ENCODE results near the gene SNTG2.
"Not testable (repeated sequence)": the region's sequence is repeated elsewhere in the genome, so short reads cannot be mapped to it uniquely, and the experiment has no call there.

SNTG2 gene

GRCh38 chr2:950080-950966 is at the start of gene SNTG2:
Gene SNTG2 (plus strand): TSS chr2:950849. CDS start chr2:950997, 148 bp downstream.
- DNase-seq: no peak

DNA sequence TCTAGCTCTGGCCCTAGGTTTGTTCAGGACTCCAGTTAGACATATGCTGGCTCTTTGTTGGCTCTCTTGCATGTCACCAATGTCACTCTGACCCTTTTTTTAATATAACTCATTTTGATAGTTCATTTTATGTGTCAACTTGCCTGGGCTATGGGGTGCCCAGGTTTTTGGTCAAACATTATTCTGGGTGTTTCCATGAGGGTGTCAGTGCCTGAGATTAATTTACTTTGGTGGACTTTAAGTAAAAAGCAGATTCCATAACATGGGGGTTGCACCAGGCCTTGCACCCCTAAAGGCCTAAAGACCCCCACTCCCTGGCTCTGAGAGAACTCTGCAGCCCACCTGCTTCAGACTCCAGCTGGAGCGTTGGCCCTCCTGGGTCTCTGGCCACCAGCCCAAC is 48.1 kb upstream of the SNTG2 start:
- no peak for DNase-seq

DNA sequence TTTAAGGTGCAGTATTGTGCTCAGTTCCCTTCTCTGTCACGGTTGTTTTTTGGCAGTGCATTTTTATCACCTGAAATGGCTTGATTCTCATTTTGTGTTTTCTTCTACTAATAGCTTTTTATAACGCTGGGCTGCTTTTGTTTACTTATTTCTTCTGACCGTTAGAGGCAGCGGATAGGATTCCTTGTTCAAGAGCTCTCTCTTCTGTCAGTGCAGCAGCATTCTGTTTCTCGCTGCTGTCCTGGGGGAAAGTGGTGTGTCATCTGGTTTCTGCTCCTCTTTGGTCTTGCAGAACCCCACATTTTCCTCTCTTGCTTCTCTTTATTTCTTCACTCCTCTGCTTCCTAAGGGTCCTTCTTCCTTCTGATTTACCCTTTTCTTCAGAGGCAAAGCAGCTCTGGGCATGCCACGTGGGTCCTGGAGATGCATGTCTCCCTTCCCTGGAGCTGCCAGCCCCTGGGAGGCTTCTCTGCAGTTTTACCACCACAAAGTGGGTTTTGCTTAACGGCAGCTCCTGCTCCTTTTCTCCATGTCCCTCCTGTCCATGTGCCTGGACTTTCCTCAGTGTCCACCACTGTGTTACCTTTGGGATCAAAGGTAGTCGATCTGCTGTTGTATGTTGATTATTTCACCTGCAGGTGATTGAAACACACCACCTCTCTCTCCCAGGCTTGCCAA is 47.3 kb upstream of the SNTG2 start:
- peak; percentile 13 for DNase-seq

DNA sequence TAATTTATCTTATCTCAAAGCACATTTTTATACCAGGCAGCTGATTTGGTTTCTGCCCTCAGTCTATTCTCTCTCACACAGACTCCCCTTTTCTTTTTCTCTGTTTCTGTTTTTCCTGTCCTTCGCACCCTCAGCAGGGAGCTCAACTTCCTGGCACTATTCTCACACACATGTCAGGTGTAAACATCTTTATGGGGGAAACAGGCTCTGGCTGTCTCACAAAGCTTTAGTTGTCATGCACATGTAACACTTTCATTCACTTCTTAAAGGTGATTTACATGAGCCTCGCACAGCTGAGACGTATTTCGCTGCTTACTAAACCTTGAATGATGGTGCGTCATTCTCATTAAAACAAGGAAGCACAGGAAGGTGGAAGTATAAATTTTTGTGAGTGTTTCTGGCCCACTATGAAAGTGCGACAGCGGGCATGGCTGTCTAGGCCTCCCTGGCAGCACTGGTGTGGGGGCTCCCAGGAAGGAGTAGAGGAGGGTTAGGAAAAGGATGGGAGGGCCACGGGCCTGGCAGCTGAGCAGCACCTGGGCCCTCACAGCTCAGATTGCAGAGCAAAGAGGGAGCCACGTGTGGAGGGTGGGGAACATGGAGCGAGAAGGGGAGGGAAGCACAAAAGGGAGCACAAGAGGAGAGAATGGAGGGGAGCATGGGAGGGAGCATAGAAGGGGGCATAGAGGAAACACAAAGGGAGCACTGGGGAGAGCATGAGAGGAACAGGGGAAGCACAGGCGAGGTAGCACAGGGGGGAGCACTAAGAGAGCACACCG is 46.2 kb upstream of the SNTG2 start:
- DNase-seq: peak; percentile 2

DNA sequence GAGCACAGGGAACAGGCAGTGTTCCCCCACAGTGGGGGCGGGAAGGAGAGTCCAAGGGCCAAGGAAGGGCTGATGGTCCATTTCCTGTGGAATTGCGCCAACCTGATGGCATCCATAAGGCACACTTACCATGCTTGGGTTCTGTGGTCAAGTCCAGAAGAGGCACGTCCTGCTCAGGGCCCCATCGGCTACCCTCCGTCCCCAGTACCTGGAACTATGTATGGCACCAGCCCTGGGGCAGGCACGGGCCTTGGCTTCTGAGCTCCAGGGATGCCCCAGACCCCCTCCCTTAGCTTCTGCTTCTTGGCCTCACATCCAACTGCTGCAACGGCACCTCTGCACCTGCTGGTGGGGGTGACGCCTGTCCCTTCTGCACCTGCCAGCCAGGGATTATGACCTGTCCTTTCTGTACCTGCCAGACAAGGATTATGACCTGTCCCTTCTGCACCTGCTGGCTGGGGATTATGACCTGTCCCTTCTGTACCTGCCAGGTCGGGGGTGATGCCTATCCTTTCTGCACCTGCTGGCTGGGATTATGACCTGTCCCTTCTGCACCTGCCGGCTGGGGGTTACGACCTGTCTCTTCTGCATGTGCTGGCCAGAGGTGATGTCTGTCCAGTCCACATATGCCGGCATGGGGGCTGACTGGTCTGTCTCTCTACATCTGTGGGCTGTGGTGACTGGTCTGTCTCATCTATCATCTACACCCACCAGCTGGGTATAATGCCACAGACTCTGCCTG is 45.4 kb upstream of the SNTG2 start:
- no peak for DNase-seq

- peak; percentile 1 for DNase-seq
Observed at GRCh38 chr2:905833-906140, 44.9 kb upstream of the SNTG2 start.

DNA sequence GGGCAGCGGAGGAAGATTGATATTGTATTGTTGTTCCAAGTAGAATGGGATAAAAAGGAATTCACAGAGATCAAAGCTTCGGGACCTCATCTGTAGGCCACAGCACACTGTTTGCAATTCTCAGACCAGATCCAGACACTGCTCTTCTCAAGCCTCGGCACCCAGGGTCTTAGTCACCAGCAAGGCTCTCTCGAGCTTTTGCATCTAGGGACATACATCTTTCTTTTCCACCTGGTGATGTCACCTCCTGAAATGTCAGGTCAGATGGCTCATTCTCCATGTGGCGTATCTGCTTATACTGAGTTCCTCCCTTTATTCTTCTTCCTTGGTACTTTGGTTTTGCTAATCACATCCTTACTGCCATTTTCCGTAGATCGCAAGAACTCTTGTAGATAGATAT is 42.9 kb upstream of the SNTG2 start:
- DNase-seq: no peak

GRCh38 chr2:908568-908967 is 42.1 kb upstream of the SNTG2 start:
- DNase-seq: no peak

- DNase-seq: not testable (repeated sequence)
Observed at GRCh38 chr2:909764-910379, 40.8 kb upstream of the SNTG2 start.

DNA sequence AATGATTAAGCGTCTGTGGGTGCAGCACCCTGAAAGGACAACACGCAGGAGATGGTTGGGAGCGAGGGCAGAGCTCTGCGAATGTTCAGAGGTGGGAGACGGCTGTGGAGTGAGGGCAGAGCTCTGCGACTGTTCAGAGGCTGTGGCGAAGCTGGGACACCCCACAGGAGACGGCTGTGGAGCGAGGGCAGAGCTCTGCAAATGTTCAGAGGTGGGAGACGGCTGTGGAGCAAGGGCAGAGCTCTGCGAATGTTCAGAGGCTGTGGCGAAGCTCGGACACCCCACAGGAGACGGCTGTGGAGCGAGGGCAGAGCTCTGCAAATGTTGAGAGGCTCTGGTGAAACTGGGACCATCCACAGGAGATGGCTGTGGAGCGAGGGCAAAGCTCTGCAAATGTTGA is 40.0 kb upstream of the SNTG2 start:
- no peak for DNase-seq

DNA sequence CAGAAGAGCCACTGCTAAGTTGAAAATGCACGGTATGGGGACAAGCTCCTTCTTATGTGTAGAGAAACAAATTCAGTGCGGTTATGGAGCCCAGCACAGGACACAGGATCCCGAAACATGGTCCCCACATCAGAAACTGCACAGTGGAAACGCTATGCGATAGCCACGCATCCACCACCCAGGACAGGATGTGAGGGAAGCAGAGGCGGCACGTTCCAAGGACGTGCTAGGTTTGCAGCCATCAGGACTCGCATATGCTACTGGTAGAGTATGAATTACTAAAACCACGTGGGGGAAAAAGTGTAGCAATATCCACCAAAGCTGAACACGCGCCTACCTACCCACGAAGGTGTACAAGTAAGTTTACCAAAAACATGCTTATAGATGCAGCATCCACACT is 34.7 kb upstream of the SNTG2 start:
- DNase-seq: no peak

- no peak for DNase-seq
Observed at GRCh38 chr2:916935-917334, 33.7 kb upstream of the SNTG2 start.

DNA sequence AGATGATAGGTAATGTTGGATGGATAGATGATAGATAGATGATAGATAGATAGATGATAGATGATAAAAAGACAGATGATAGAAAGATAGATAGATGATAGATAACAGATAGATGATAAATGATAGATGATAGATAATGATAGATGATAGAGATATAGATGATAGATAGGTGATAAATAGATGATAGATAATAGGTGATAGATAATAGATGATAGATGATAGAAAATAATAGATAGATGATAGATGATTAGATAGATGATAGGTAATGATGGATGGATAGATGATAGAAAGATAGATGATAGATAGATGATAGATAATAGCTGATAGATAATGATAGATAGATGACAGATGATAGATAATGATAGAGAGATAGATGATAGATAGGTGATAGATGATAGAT is 31.0 kb upstream of the SNTG2 start:
- no peak for DNase-seq

- DNase-seq: no peak
Observed at GRCh38 chr2:920573-920972, 30.1 kb upstream of the SNTG2 start.

DNA sequence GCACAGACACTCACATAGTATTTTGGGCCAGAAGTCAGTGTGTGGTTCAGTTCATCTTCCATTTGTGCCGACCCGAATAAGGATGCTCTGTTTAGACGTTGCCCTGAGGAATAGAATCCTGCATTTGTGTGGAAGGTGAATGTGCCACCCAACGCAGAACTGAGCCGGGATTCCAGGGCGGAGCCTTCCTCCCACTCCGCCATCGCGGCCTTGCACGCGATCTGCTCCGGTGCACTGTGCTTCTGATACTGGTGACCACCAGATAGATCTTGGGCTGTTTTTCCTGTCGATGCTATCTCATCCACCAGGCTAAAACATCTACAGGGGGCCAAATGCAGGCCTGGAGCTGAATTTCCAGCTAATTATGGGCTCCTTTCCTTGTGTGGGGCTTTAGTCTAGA is 29.6 kb upstream of the SNTG2 start:
- DNase-seq: no peak

GRCh38 chr2:922185-922584 is 28.5 kb upstream of the SNTG2 start:
- no peak for DNase-seq

DNA sequence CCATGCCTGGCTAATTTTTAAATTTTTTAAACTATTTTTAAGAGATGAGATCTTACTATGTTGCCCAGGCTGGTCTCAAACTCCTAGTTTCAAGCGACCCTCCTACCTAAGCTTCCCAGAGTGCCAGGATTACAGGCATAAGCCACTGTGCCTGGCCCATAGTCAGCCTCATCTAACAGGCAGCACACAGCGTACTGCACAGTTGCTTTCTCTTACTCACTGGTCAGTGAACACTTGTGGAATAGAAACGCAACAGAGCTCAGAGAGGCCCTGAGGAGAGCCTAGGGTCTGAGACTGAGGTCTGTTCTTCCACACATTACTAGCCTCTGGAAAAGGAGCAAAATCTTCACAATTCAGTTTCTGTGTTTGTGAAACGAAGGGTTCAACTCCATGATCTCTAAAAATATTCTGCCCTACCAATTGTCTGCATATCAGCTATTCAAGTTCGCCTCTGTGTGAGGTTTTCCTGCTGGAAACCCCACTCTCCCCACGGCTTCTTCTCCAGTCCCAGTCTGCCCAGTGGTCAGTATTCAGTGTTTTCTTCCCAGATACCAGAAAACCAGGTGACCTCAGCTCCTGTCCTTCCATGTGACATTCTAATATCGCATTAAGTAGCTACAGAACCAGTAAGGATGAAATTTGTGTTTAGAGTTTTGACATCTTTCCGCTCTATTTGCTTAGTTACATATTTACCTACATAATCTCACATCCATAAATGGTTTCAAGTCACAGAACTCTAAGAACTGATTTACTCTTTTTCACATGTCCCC is 26.6 kb upstream of the SNTG2 start:
- DNase-seq: no peak

- DNase-seq: no peak
Observed at GRCh38 chr2:924701-925100, 25.9 kb upstream of the SNTG2 start.

DNA sequence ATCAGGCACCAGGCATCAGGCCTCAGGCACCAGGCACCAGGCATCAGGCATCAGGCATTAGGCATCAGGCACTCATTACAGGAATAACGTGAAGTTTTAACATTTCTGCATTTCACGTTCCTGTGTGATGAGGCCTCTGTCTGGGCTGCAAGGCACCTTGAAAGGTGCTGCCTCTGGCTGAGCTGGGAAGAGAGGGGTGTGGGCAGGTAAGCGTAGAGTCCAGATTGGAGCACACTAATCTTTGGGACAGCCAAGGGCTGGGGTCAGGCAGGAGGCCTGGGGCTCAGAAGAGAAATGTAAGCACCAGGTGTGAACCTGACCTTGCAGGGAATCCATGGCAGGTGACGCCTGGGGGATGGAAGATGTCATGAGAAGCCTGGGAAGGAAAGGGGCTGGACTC is 25.3 kb upstream of the SNTG2 start:
- DNase-seq: no peak

- no peak for DNase-seq
Observed at GRCh38 chr2:925711-926110, 24.9 kb upstream of the SNTG2 start.

DNA sequence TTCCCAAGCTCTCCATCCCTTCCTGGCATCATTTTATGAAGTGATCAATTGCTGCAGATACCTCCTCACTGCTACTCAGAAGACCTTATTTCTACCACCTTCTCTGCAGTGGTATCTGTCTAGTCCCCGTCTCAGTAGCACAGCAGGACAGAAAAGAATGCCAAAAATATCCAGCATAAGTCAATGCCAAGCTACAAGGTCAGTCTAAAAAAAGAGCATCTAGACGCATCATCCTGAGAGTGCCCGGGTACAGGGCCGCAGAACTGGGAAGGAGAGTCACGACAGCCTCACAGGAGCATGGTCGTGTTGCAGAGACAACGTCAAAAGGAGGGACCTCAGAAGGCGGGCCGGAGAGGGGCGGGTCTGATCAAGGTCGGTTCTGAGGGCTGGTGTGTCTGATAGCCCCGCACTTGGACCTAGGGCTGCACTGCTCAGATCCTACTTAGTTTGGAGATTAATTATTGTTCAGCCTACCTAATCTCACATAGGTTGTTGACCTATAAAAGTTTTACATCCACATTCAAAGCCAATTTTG is 24.3 kb upstream of the SNTG2 start:
- no peak for DNase-seq

- no peak for DNase-seq
Observed at GRCh38 chr2:926896-927295, 23.8 kb upstream of the SNTG2 start.
